ENCODE data around the gene MAG.
A peak's percentile ranks its signal among the peaks of the same experiment; 100 is the strongest.

The MAG gene, protein sequence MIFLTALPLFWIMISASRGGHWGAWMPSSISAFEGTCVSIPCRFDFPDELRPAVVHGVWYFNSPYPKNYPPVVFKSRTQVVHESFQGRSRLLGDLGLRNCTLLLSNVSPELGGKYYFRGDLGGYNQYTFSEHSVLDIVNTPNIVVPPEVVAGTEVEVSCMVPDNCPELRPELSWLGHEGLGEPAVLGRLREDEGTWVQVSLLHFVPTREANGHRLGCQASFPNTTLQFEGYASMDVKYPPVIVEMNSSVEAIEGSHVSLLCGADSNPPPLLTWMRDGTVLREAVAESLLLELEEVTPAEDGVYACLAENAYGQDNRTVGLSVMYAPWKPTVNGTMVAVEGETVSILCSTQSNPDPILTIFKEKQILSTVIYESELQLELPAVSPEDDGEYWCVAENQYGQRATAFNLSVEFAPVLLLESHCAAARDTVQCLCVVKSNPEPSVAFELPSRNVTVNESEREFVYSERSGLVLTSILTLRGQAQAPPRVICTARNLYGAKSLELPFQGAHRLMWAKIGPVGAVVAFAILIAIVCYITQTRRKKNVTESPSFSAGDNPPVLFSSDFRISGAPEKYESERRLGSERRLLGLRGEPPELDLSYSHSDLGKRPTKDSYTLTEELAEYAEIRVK

DNA sequence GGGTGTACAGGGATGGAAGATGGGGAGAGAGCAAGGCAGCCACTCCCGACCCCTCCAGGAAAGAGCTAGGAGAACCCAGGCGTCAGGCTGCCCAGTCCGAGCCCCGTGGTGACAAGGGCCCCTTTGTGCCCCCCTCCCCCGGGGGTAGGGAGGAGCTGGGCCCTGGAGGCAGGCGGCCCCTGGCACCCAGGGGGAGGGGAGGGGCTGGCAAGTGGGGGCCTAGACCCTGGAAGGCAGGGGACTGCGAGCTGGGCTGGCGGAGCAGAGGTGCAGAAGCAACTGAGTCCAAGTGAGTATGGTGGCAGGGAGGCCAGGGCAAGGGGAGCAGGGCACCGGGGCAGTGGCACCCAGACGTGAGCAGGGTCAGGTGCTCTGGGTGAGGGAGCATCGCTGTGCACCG, at the start of gene MAG:
Gene MAG (plus strand): TSS at position 246 of the 400 bp plus-strand sequence. CDS start 3,248 bp downstream, outside the sequence.
- no peaks in the 10 kb centered on the region for H3K36me3 Mint-ChIP-seq (ENCODE audit: low read depth)
- no peaks in the 10 kb centered on the region for H3K9me3 Mint-ChIP-seq
- H3K27me3 Mint-ChIP-seq, result no peaks in the 10 kb centered on the region
- H3K4me3 Mint-ChIP-seq, result no peak within 1 kb of the TSS
- H3K4me1 Mint-ChIP-seq (ENCODE audit: low read depth), result peaks cover 6% of the 10 kb centered on the region
- H3K27ac Mint-ChIP-seq, result no peak within 1 kb of the TSS

- H3K27ac Mint-ChIP-seq, result no peak overlapping the region
Observed at GRCh38 chr19:35246466-35247092, 45.4 kb upstream of the MAG start.

GRCh38 chr19:35247526-35248309, 44.2 kb upstream of the MAG start:
- Mint-ChIP-seq H3K36me3 (ENCODE audit: low read depth) (peaks cover 11% of the 10 kb centered on the region), H3K27ac (peak overlapping the region; percentile 86), H3K4me3 (peak overlapping the region; percentile 86), H3K27me3 (peaks cover 4% of the 10 kb centered on the region), H3K4me1 (ENCODE audit: low read depth) (peaks cover 33% of the 10 kb centered on the region), H3K9me3 (peaks cover 9% of the 10 kb centered on the region)

More at GRCh38 chr19:35246466-35247092, 45.4 kb upstream of the MAG start:
- peaks cover 7% of the 10 kb centered on the region for H3K36me3 Mint-ChIP-seq (ENCODE audit: low read depth)
- H3K9me3 Mint-ChIP-seq, result peaks cover 14% of the 10 kb centered on the region
- peaks cover 33% of the 10 kb centered on the region for H3K4me1 Mint-ChIP-seq (ENCODE audit: low read depth)
- H3K4me3 Mint-ChIP-seq, result no peak overlapping the region
- peaks cover 4% of the 10 kb centered on the region for H3K27me3 Mint-ChIP-seq

- H3K4me3 Mint-ChIP-seq, result peak within 1 kb of the TSS; percentile 86
- peak within 1 kb of the TSS; percentile 86 for H3K27ac Mint-ChIP-seq
- H3K9me3 Mint-ChIP-seq, result peaks cover 9% of the 10 kb centered on the region
- peaks cover 4% of the 10 kb centered on the region for H3K27me3 Mint-ChIP-seq
- H3K4me1 Mint-ChIP-seq (ENCODE audit: low read depth), result peaks cover 33% of the 10 kb centered on the region
- H3K36me3 Mint-ChIP-seq (ENCODE audit: low read depth), result peaks cover 11% of the 10 kb centered on the region
Observed at GRCh38 chr19:35248310-35249145, 43.4 kb upstream of the MAG start, which contains the start of gene LSR. TSS of gene LSR (plus strand) at chr19:35249002. CDS start at chr19:35249023, 21 bp downstream.

GRCh38 chr19:35249146-35249847, 42.7 kb upstream of the MAG start:
- Mint-ChIP-seq H3K4me3 (peak overlapping the region; percentile 86), H3K9me3 (peaks cover 4% of the 10 kb centered on the region), H3K27me3 (peaks cover 4% of the 10 kb centered on the region), H3K27ac (peak overlapping the region; percentile 86), H3K36me3 (ENCODE audit: low read depth) (peaks cover 11% of the 10 kb centered on the region), H3K4me1 (ENCODE audit: low read depth) (peaks cover 33% of the 10 kb centered on the region)

GRCh38 chr19:35249848-35250711, 41.9 kb upstream of the MAG start:
- H3K4me1 Mint-ChIP-seq (ENCODE audit: low read depth), result peaks cover 33% of the 10 kb centered on the region
- peaks cover 4% of the 10 kb centered on the region for H3K27me3 Mint-ChIP-seq
- H3K36me3 Mint-ChIP-seq (ENCODE audit: low read depth), result peaks cover 15% of the 10 kb centered on the region
- H3K9me3 Mint-ChIP-seq, result peaks cover 4% of the 10 kb centered on the region
- H3K27ac Mint-ChIP-seq, result peak overlapping the region; percentile 39
- peak overlapping the region; percentile 86 for H3K4me3 Mint-ChIP-seq

- Mint-ChIP-seq H3K36me3 (ENCODE audit: low read depth) (peaks cover 11% of the 10 kb centered on the region), H3K27ac (peak overlapping the region; percentile 17), H3K27me3 (peaks cover 4% of the 10 kb centered on the region), H3K4me3 (no peak overlapping the region), H3K4me1 (ENCODE audit: low read depth) (peaks cover 40% of the 10 kb centered on the region), H3K9me3 (no peaks in the 10 kb centered on the region)
Observed at GRCh38 chr19:35251456-35251855, 40.5 kb upstream of the MAG start.

DNA sequence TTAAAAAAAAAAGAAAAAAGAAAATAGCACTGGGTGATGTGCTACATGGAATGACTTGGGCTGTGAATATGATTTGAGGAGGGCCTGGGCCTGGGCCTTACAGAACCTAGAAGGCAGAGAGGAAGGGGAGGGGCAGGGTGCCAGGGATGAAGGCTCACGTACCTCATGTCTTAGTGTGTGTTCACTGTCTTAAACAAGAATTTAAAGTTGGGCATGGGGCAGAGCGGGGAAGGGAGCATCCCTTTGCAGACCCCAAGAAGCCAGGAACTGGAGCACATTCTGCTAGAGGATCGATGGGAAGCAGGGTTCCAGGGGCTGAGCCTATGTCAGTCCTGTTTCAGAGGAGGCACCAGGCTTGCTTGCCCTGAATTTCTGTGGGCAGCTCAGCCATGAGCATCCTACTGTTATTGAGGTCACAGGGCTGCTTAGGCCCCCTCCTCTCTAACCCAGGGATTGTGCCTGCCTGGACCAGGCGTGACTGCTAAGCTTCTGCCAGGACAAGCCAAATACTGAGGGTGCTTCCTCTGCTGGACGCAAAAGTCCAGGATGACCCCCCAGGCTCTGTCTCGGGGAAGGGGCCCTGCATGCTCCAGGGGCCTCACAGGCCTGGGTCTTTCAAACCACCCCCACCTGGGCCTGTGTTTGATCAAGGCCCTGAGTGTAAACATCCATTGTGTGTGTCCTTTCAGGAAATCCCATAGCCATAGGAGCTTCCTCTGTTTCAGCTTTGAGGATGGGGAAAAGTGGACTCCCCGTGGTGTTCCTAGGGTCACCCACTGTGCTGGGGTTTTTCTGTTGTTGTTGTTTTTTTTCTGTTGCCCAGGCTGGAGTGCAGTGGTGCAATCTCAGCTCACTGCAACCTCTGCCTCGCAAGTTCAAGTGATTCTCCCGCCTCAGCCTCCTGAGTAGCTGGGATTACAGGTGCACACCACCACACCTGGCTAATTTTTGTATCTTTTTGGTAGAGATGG, 38.4 kb upstream of the MAG start:
- peaks cover 34% of the 10 kb centered on the region for H3K4me1 Mint-ChIP-seq (ENCODE audit: low read depth)
- H3K27ac Mint-ChIP-seq, result no peak overlapping the region
- peaks cover 11% of the 10 kb centered on the region for H3K36me3 Mint-ChIP-seq (ENCODE audit: low read depth)
- no peak overlapping the region for H3K4me3 Mint-ChIP-seq
- no peaks in the 10 kb centered on the region for H3K9me3 Mint-ChIP-seq
- H3K27me3 Mint-ChIP-seq, result no peaks in the 10 kb centered on the region

- no peak overlapping the region for H3K4me3 Mint-ChIP-seq
- H3K27me3 Mint-ChIP-seq, result no peaks in the 10 kb centered on the region
- no peaks in the 10 kb centered on the region for H3K9me3 Mint-ChIP-seq
- peaks cover 11% of the 10 kb centered on the region for H3K36me3 Mint-ChIP-seq (ENCODE audit: low read depth)
- H3K4me1 Mint-ChIP-seq (ENCODE audit: low read depth), result peaks cover 24% of the 10 kb centered on the region
- H3K27ac Mint-ChIP-seq, result no peak overlapping the region
Observed at GRCh38 chr19:35254341-35255297, 37.3 kb upstream of the MAG start.

DNA sequence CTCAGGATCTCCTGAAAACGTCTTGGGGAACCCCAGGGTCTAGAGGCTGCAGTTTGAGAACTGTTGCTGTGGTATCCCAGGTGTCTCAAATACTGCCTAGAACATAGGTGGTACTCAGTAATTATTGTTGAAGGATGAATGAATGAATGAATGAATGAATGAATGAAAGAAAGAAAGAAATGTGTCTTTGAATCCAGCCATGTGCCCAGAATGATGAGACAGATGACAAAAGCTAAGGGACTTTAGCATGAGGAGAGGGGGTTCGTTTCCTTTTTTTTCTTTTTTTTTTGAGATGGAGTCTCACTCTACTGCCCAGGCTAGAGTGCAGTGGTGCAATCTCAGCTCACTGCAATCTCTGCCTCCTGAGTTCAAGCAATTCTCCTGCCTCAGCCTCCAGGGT, 35.4 kb upstream of the MAG start:
- Mint-ChIP-seq H3K27me3 (no peaks in the 10 kb centered on the region), H3K4me1 (ENCODE audit: low read depth) (peaks cover 16% of the 10 kb centered on the region), H3K36me3 (ENCODE audit: low read depth) (peaks cover 12% of the 10 kb centered on the region), H3K4me3 (no peak overlapping the region), H3K27ac (no peak overlapping the region), H3K9me3 (no peaks in the 10 kb centered on the region)

DNA sequence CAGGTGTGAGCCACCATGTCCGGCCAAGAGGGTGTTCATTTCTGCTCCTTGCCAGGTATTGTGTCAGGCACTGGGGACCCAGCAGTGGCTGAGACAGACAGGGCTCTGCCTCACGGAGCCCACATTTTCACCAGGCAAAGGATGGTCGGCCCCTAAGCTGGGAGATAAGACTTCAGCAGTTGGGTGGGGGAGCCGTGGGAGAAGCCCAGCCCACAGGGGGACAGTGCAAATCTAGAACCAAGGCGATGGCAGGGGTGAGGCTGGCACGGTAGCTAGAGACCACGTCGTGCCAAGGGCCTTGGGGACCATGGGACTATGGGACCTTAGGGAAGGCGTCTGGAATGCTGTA, 34.9 kb upstream of the MAG start:
- Mint-ChIP-seq H3K4me1 (ENCODE audit: low read depth) (peaks cover 16% of the 10 kb centered on the region), H3K9me3 (no peaks in the 10 kb centered on the region), H3K27ac (no peak overlapping the region), H3K27me3 (no peaks in the 10 kb centered on the region), H3K36me3 (ENCODE audit: low read depth) (peaks cover 9% of the 10 kb centered on the region), H3K4me3 (no peak overlapping the region)

Data from stimulated activated naive CD8-positive, alpha-beta T cell treated with anti-CD3 and anti-CD28 coated beads, Interleukin-15, Interleukin-2, amounts not matched to agents 100 ng/mL and 50 ng/mL, for 24 hours (primary cell).